GM12878 (cell line): ENCODE measurements around the gene ZDHHC9. TPM values are rescaled to one million over a fixed set of nuclear protein-coding genes. Genes with fewer than 3 reads are reported as not detected.
A peak's percentile ranks its signal among the peaks of the same experiment; 100 is the strongest.

ENCODE experiments used
- ATAC-seq: fragments of 200-7000 bp; cut with Tn5 transposase; 3 replicates; pipeline ENCODE4 v1.9.1; 2020; ENCODE audit warnings: mild to moderate bottlenecking, moderate library complexity
- BruUV-seq: library from RNA; stranded (reverse); fragments of 400-500 nt; replicated peaks from 2 replicates; lab custom pipeline; 2021; lab: Mats Ljungman, UMichigan
- CTCF ChIA-PET: fragments of 300-600 bp; sonication (Branson Sonifier 250); formaldehyde crosslinking; extraction: SDS; loops from one replicate; lab custom pipeline; 2021; ENCODE audit warnings: inconsistent platforms; lab: Yijun Ruan, JAX
- POLR2A ChIA-PET: fragments of 350-600 bp; formaldehyde crosslinking; extraction: SDS; loops from one replicate; lab custom pipeline; 2021; ENCODE audit warnings: inconsistent platforms; lab: Charles Lee
- RAD21 ChIA-PET: fragments of 300-600 bp; sonication (Branson Sonifier 250); formaldehyde crosslinking; loops from one replicate; lab custom pipeline; 2023; ENCODE audit warnings: antibody characterized with exemption; ENCODE audit not compliant: unreplicated experiment; lab: Charles Lee
- SMC1A ChIA-PET: fragments of 300-600 bp; sonication (Branson Sonifier 250); formaldehyde crosslinking; loops from one replicate; lab custom pipeline; 2023; ENCODE audit not compliant: unreplicated experiment, uncharacterized antibody; lab: Charles Lee
- DNase-seq: peaks from one replicate; pipeline ENCODE4 v3.0.0-alpha.2; 2011; ENCODE audit warnings: low read depth, low spot score
- FAIRE-seq: peaks from 3 replicates; lab custom pipeline; 2011; peaks lifted over from hg19 to GRCh38; lab: Jason Lieb, UNC
- H2AFZ ChIP-seq: 2 replicates; pipeline ENCODE4 v1.6.0; 2011; ENCODE audit warnings: low read depth, low read length, control low read depth; ENCODE audit not compliant: control insufficient read depth
- H3K27ac ChIP-seq: 2 replicates; pipeline ENCODE4 v1.5.1; 2011; ENCODE audit warnings: control low read depth; ENCODE audit not compliant: control insufficient read depth, insufficient read depth
- H3K27me3 ChIP-seq, 2 experiments: replicated peaks in 1 of 2; 2 replicates each; pipeline versions ENCODE4 v1.6.0 to v1.6.1; 2011; ENCODE audit warnings: low read length in 1 of 2; ENCODE audit not compliant: control insufficient read depth in 2 of 2, insufficient read depth in 2 of 2
- H3K36me3 ChIP-seq, 2 experiments: 2 replicates each; pipeline ENCODE4 v1.5.1; 2011; ENCODE audit warnings: low read length in 1 of 2; ENCODE audit not compliant: control insufficient read depth in 2 of 2, insufficient read depth in 2 of 2
- H3K4me1 ChIP-seq: 2 replicates; pipeline ENCODE4 v1.6.1; 2011; ENCODE audit warnings: mild to moderate bottlenecking, low read length, moderate library complexity, mixed read lengths; ENCODE audit not compliant: control insufficient read depth, insufficient read depth
- H3K4me2 ChIP-seq: 2 replicates; pipeline ENCODE4 v1.6.0; 2011; ENCODE audit warnings: control low read depth; ENCODE audit not compliant: control insufficient read depth, insufficient read depth
- H3K4me3 ChIP-seq: fragments of 200-600 bp; sonication (generic); 2 replicates; pipeline ENCODE4 v1.5.1; 2016
- H3K79me2 ChIP-seq: 2 replicates; pipeline ENCODE4 v1.6.0; 2011; ENCODE audit warnings: low read length; ENCODE audit not compliant: control insufficient read depth, insufficient read depth
- H3K9ac ChIP-seq: 2 replicates; pipeline ENCODE4 v1.8.0; 2011; ENCODE audit warnings: low read length, control low read depth, mixed read lengths; ENCODE audit not compliant: control insufficient read depth, insufficient read depth
- H3K9me3 ChIP-seq: replicated peaks from 3 replicates; pipeline ENCODE4 v1.5.1; 2011; ENCODE audit warnings: mild to moderate bottlenecking, low read length; ENCODE audit not compliant: control insufficient read depth, insufficient read depth
- H4K20me1 ChIP-seq: 2 replicates; pipeline ENCODE4 v1.6.0; 2011; ENCODE audit not compliant: control insufficient read depth, insufficient read depth
- BRCA1 ChIP-seq: IDR thresholded peaks from 2 replicates; pipeline ENCODE4 v1.6.1; 2011; ENCODE audit warnings: low read depth, low read length, improper control_type of control experiment
- CBX3 ChIP-seq: fragments of 200-600 bp; sonication (generic); IDR thresholded peaks from 2 replicates; pipeline ENCODE4 v1.6.1; 2016; ENCODE audit warnings: low read depth, borderline replicate concordance
- EED ChIP-seq: sonication (generic); IDR thresholded peaks from 2 replicates; pipeline ENCODE4 v1.6.1; 2016; ENCODE audit warnings: antibody characterized with exemption, low read depth
- ESRRA ChIP-seq: IDR thresholded peaks from 2 replicates; pipeline ENCODE4 v1.6.1; 2012; ENCODE audit warnings: mild to moderate bottlenecking, low read length, improper control_type of control experiment
- EZH2 ChIP-seq: IDR thresholded peaks from 2 replicates; pipeline ENCODE4 v1.6.1; 2012; ENCODE audit warnings: low read depth, mild to moderate bottlenecking, control low read depth, inconsistent platforms, low read length, borderline replicate concordance; ENCODE audit not compliant: control insufficient read depth
- FOXK2 ChIP-seq: fragments of 450-650 bp; IDR thresholded peaks from 2 replicates; pipeline ENCODE4 v1.6.1; 2017; ENCODE audit warnings: mild to moderate bottlenecking, moderate library complexity
- FOXM1 ChIP-seq: IDR thresholded peaks from 2 replicates; pipeline ENCODE4 v1.6.1; 2012; ENCODE audit warnings: low read depth, mild to moderate bottlenecking, inconsistent platforms, low read length, moderate library complexity
- IKZF2 ChIP-seq, 2 experiments: fragments of 450-650 bp; IDR thresholded peaks; 2 replicates each; pipeline ENCODE4 v1.6.1; 2017; ENCODE audit warnings: mild to moderate bottlenecking in 2 of 2, moderate library complexity in 2 of 2
- KDM1A ChIP-seq: fragments of 200-600 bp; sonication (generic); IDR thresholded peaks from 2 replicates; pipeline ENCODE4 v1.6.1; 2016; ENCODE audit warnings: borderline replicate concordance
- KLF5 ChIP-seq: fragments of 450-650 bp; IDR thresholded peaks from 2 replicates; pipeline ENCODE4 v1.6.1; 2014; ENCODE audit warnings: mild to moderate bottlenecking; ENCODE audit not compliant: partially characterized antibody
- NBN ChIP-seq: fragments of 450-650 bp; IDR thresholded peaks from 2 replicates; pipeline ENCODE4 v1.6.1; 2016
- NFXL1 ChIP-seq: fragments of 450-650 bp; IDR thresholded peaks from 2 replicates; pipeline ENCODE4 v1.6.1; 2017; ENCODE audit warnings: antibody characterized with exemption, mild to moderate bottlenecking, borderline replicate concordance
- NR2F1 ChIP-seq: fragments of 450-650 bp; conservative IDR thresholded peaks from 2 replicates; pipeline ENCODE4 v1.6.1; 2017; ENCODE audit warnings: mild to moderate bottlenecking
- POLR2AphosphoS2 ChIP-seq: IDR thresholded peaks from 2 replicates; pipeline ENCODE4 v1.6.1; 2011; ENCODE audit warnings: low read depth, mild to moderate bottlenecking, low read length, improper control_type of control experiment, moderate library complexity
- SP1 ChIP-seq: IDR thresholded peaks from one replicate; pipeline ENCODE4 v1.6.1; 2011; ENCODE audit warnings: low read depth, low read length
- SPI1 ChIP-seq: IDR thresholded peaks from 2 replicates; pipeline ENCODE4 v1.6.1; 2011; ENCODE audit warnings: low read depth, mild to moderate bottlenecking, low read length, moderate library complexity, borderline replicate concordance; ENCODE audit not compliant: insufficient read depth
- TCF7 ChIP-seq: IDR thresholded peaks from 2 replicates; pipeline ENCODE4 v1.6.1; 2014; ENCODE audit warnings: antibody characterized with exemption, borderline replicate concordance
- ZBED1 ChIP-seq: IDR thresholded peaks from 2 replicates; pipeline ENCODE4 v1.6.1; 2016; ENCODE audit warnings: borderline replicate concordance
- WGBS: methylation state at CpG from one replicate; pipeline ENCODE4 v1.1.6; 2016; ENCODE audit warnings: low lambda C conversion rate; ENCODE audit not compliant: insufficient replicate concordance, insufficient coverage; ENCODE audit errors: missing lambda C conversion rate; 5-methylcytosine and 5-hydroxymethylcytosine counted together
- in situ Hi-C: fragments of 300-500 bp; cut with MboI; formaldehyde crosslinking; loops from 9 replicates; pipeline ENCODE4 v1.14.3; 2018; ENCODE audit warnings: mixed read lengths
- intact Hi-C: fragments of 100-400 bp; cut with micrococcal nuclease; formaldehyde crosslinking; loops from one replicate; pipeline ENCODE4 v1.14.2; 2022; ENCODE audit not compliant: unreplicated experiment
- polyA plus RNA-seq, 11 experiments: library from polyadenylated mRNA; depleted of rRNA in 4 of 11; unstranded in 6 of 11; stranded (reverse) in 5 of 11; fragments of >200 nt; fragmentation: Nextera tagmentation in 4 of 11; fragmentation: Illumina TruSeq in 1 of 11; extraction: Ambion mirVana in 4 of 11; extraction: Trizol in 1 of 11; gene quantifications; 1 replicate in 1 of 11; 2 replicates in 10 of 11; pipeline versions ENCODE4 v1.2.1 to v1.2.3, GENCODE V29; 2011 to 2016; ENCODE audit warnings: inconsistent platforms in 2 of 11, missing spikeins in 2 of 11, low read depth in 1 of 11
- total RNA-seq, 4 experiments: library from RNA; depleted of rRNA in 3 of 4; stranded (reverse); fragments of >200 nt in 3 of 4; fragmentation: Illumina TruSeq in 1 of 4; extraction: Trizol in 1 of 4; gene quantifications; 2 replicates each; pipeline versions ENCODE4 v1.2.1 to v1.2.3, GENCODE V29; 2013 to 2021
- TF ChIP-seq, protein P1 (sequence below): IDR thresholded peaks from 2 replicates; pipeline ENCODE4 v1.6.1; 2012; ENCODE audit warnings: low read depth, low read length, improper control_type of control experiment
- TF ChIP-seq, protein P2 (sequence below): fragments of 450-650 bp; IDR thresholded peaks from 2 replicates; pipeline ENCODE4 v1.6.1; 2016; ENCODE audit warnings: mild to moderate bottlenecking, moderate library complexity, borderline replicate concordance

ZDHHC9 gene
- total and polyA plus RNA-seq, 10 of the 15 experiments (the other 5 are each of a cell fraction or from before 2014, with no cell fraction given), result 1.8 to 13.0 (median 5.4) TPM

- intact Hi-C loops (no loop called here), in situ Hi-C loops (no loop called here)
- Histone ChIP-seq H3K9me3 (no peaks in the 10 kb centered on the region), H2AFZ (no peak overlapping the region), H3K27me3 (no peaks in the 10 kb centered on the region), H3K79me2 (peaks cover 79% of the 10 kb centered on the region), H3K27ac (peak overlapping the region; percentile 96), H4K20me1 (no peaks in the 10 kb centered on the region), H3K4me3 (peak overlapping the region; percentile 84), H3K4me1 (peaks cover 46% of the 10 kb centered on the region), H3K9ac (peak overlapping the region; percentile 93), H3K36me3 (peaks cover 2 to 11% of the 10 kb centered on the region in 2 experiments), H3K4me2 (peak overlapping the region; percentile 92)
- WGBS, result 8% methylated on average over 4 of the region's 4 CpGs
- FAIRE-seq, result no peak
- ATAC-seq, result no peak
- RAD21 ChIA-PET, result interaction anchor here (1.0 to 7.0 kb wide), 6 partner anchors 12 to 40 kb away, joined by 3 to 166 read pairs (median 7); no protein-coding TSS in a partner anchor
- DNase-seq, result no peak
- SMC1A ChIA-PET, result interaction anchor here (0.9 to 14.8 kb wide), 10 partner anchors 12 to 244 kb away, joined by 3 to 165 read pairs (median 4); no protein-coding TSS in a partner anchor
- POLR2A ChIA-PET, result interaction anchor here (0.7 to 11.2 kb wide), 3 partner anchors 12 to 61 kb away, joined by 3 to 169 read pairs (median 4); partner anchors contain the start of gene ZDHHC9
- CTCF ChIA-PET, result interaction anchor here (0.6 to 4.9 kb wide), 5 partner anchors 12 to 41 kb away, joined by 3 to 66 read pairs (median 13); no protein-coding TSS in a partner anchor
- BruUV-seq, result no TSS peak
- TF ChIP-seq FOXK2 (no peak), KDM1A (no peak), NFXL1 (no peak), KLF5 (no peak), NR2F1 (0 out of 2 replicates have a peak, but pooled peaks have one; percentile 21), SP1 (no peak), NBN (no peak), SPI1 (peak; percentile 62; the same call in 1 of the 2 replicates), FOXM1 (no peak), BRCA1 (no peak), EED (peak; percentile 64), ESRRA (no peak), EZH2 (no peak), IKZF2 (IDR thresholded peaks at IDR 0.05) (peak; percentile 35 to 44; a peak in 2 of 4 replicates), POLR2AphosphoS2 (no peak), CBX3 (no peak), TCF7 (no peak), ZBED1 (no peak)
- TF ChIP-seq, protein P1, sequence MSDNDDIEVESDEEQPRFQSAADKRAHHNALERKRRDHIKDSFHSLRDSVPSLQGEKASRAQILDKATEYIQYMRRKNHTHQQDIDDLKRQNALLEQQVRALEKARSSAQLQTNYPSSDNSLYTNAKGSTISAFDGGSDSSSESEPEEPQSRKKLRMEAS, result no peak
- TF ChIP-seq, protein P2, sequence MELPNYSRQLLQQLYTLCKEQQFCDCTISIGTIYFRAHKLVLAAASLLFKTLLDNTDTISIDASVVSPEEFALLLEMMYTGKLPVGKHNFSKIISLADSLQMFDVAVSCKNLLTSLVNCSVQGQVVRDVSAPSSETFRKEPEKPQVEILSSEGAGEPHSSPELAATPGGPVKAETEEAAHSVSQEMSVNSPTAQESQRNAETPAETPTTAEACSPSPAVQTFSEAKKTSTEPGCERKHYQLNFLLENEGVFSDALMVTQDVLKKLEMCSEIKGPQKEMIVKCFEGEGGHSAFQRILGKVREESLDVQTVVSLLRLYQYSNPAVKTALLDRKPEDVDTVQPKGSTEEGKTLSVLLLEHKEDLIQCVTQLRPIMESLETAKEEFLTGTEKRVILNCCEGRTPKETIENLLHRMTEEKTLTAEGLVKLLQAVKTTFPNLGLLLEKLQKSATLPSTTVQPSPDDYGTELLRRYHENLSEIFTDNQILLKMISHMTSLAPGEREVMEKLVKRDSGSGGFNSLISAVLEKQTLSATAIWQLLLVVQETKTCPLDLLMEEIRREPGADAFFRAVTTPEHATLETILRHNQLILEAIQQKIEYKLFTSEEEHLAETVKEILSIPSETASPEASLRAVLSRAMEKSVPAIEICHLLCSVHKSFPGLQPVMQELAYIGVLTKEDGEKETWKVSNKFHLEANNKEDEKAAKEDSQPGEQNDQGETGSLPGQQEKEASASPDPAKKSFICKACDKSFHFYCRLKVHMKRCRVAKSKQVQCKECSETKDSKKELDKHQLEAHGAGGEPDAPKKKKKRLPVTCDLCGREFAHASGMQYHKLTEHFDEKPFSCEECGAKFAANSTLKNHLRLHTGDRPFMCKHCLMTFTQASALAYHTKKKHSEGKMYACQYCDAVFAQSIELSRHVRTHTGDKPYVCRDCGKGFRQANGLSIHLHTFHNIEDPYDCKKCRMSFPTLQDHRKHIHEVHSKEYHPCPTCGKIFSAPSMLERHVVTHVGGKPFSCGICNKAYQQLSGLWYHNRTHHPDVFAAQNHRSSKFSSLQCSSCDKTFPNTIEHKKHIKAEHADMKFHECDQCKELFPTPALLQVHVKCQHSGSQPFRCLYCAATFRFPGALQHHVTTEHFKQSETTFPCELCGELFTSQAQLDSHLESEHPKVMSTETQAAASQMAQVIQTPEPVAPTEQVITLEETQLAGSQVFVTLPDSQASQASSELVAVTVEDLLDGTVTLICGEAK, result no peak
These were observed 61.0 kb downstream of the ZDHHC9 start for GRCh38 chrX:129782706-129783105.
